HCT116 (cell line): Measurements from ENCODE around the gene TEX54.

ENCODE experiments used
- EGR1 ChIP-seq: IDR thresholded peaks from 2 replicates; pipeline ENCODE4 v1.6.1; 2012; ENCODE audit warnings: low read depth
- ELF1 ChIP-seq: IDR thresholded peaks from 2 replicates; pipeline ENCODE4 v1.6.1; 2012; ENCODE audit warnings: low read depth, borderline replicate concordance
- EZH2 ChIP-seq: fragments of 200-600 bp; sonication (generic); IDR thresholded peaks from 2 replicates; pipeline ENCODE4 v1.6.1; 2017; ENCODE audit warnings: antibody characterized with exemption, mixed run types
- JUND ChIP-seq: IDR thresholded peaks from 2 replicates; pipeline ENCODE4 v1.6.1; 2012
- POLR2A ChIP-seq: IDR thresholded peaks from 2 replicates; pipeline ENCODE4 v1.7.0; 2011; ENCODE audit warnings: borderline replicate concordance; ENCODE audit not compliant: insufficient read depth, insufficient read length; ENCODE audit errors: extremely low read depth
- POLR2AphosphoS5 ChIP-seq: IDR thresholded peaks from 2 replicates; pipeline ENCODE4 v1.6.1; 2011; ENCODE audit warnings: mild to moderate bottlenecking, low read depth, low read length, moderate library complexity
- RAD21 ChIP-seq: IDR thresholded peaks from 2 replicates; pipeline ENCODE4 v1.6.1; 2012; ENCODE audit warnings: low read depth, mild to moderate bottlenecking
- TCF7L2 ChIP-seq: IDR thresholded peaks from 2 replicates; pipeline ENCODE4 v1.7.0; 2011; ENCODE audit warnings: borderline replicate concordance, inconsistent platforms; ENCODE audit not compliant: insufficient read depth, insufficient read length; ENCODE audit errors: extremely low read depth
- YY1 ChIP-seq: IDR thresholded peaks from 2 replicates; pipeline ENCODE4 v1.6.1; 2011; ENCODE audit warnings: low read length, low read depth, moderate library complexity, mild to moderate bottlenecking; ENCODE audit not compliant: insufficient replicate concordance; ENCODE audit errors: extremely low read depth
- ZNF274 ChIP-seq: fragments of 200-500 bp; sonication (Bioruptor generic); IDR thresholded peaks from 2 replicates; pipeline ENCODE4 v1.6.1; 2014; ENCODE audit warnings: mild to moderate bottlenecking, low read depth, low read length, inconsistent platforms
- TF ChIP-seq, protein P1 (sequence below), 3 experiments: fragments of 200-600 bp in 1 of 3; sonication (generic) in 1 of 3; IDR thresholded peaks in 2 of 3; conservative IDR thresholded peaks in 1 of 3; 2 replicates each; pipeline ENCODE4 v1.5.1; 2012 to 2017; ENCODE audit warnings: low read depth in 2 of 3, low read length in 2 of 3, antibody characterized with exemption in 1 of 3, borderline replicate concordance in 1 of 3, control low read depth in 1 of 3, mild to moderate bottlenecking in 1 of 3, mixed read lengths in 1 of 3, mixed run types in 1 of 3, moderate library complexity in 1 of 3; ENCODE audit not compliant: insufficient read depth in 1 of 3
- TF ChIP-seq, protein P2 (sequence below): IDR thresholded peaks from 2 replicates; pipeline ENCODE4 v1.6.1; 2012; ENCODE audit warnings: low read depth

DNA sequence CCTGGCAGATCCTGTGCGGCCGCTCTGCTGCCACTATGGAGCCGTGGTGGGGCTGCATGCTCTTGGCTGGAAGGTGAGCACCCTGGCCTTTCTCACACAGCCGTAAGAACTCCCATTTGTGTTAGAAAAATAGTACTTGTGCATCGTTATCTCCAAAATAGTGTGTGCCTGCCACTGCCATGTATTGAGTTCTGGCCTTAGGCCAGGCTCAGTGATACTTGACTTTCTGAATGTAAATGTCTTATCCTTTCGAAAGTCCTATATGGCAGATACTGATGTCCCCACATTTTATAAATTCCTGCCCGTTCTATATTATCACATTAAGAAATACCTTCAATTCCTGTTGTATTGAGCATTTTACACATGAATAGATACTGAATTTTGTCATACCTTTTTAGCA is 49.9 kb downstream of the TEX54 start:
- TF ChIP-seq TCF7L2 (no peak), POLR2A (no peak), POLR2AphosphoS5 (no peak), EZH2 (no peak), ZNF274 (no peak), ELF1 (no peak), EGR1 (no peak), RAD21 (no peak), YY1 (no peak), JUND (no peak)
- TF ChIP-seq, protein P1, sequence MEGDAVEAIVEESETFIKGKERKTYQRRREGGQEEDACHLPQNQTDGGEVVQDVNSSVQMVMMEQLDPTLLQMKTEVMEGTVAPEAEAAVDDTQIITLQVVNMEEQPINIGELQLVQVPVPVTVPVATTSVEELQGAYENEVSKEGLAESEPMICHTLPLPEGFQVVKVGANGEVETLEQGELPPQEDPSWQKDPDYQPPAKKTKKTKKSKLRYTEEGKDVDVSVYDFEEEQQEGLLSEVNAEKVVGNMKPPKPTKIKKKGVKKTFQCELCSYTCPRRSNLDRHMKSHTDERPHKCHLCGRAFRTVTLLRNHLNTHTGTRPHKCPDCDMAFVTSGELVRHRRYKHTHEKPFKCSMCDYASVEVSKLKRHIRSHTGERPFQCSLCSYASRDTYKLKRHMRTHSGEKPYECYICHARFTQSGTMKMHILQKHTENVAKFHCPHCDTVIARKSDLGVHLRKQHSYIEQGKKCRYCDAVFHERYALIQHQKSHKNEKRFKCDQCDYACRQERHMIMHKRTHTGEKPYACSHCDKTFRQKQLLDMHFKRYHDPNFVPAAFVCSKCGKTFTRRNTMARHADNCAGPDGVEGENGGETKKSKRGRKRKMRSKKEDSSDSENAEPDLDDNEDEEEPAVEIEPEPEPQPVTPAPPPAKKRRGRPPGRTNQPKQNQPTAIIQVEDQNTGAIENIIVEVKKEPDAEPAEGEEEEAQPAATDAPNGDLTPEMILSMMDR (IDR thresholded peaks at IDR 0.05 in 2 of 3, conservative IDR thresholded peaks at IDR 0.05 in 1 of 3; ENCODE audit: borderline replicate concordance in 1 of 3, insufficient read depth in 1 of 3, low read depth in 2 of 3, low read length in 2 of 3) = no peak
- TF ChIP-seq, protein P2, sequence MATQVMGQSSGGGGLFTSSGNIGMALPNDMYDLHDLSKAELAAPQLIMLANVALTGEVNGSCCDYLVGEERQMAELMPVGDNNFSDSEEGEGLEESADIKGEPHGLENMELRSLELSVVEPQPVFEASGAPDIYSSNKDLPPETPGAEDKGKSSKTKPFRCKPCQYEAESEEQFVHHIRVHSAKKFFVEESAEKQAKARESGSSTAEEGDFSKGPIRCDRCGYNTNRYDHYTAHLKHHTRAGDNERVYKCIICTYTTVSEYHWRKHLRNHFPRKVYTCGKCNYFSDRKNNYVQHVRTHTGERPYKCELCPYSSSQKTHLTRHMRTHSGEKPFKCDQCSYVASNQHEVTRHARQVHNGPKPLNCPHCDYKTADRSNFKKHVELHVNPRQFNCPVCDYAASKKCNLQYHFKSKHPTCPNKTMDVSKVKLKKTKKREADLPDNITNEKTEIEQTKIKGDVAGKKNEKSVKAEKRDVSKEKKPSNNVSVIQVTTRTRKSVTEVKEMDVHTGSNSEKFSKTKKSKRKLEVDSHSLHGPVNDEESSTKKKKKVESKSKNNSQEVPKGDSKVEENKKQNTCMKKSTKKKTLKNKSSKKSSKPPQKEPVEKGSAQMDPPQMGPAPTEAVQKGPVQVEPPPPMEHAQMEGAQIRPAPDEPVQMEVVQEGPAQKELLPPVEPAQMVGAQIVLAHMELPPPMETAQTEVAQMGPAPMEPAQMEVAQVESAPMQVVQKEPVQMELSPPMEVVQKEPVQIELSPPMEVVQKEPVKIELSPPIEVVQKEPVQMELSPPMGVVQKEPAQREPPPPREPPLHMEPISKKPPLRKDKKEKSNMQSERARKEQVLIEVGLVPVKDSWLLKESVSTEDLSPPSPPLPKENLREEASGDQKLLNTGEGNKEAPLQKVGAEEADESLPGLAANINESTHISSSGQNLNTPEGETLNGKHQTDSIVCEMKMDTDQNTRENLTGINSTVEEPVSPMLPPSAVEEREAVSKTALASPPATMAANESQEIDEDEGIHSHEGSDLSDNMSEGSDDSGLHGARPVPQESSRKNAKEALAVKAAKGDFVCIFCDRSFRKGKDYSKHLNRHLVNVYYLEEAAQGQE = no peak
